Activated gamma-delta T cell treated with Interleukin-2 at 50 U/mL for 16 hours (primary cell): ENCODE data around the gene CUTC.
"Not testable (repeated sequence)": the region's sequence is repeated elsewhere in the genome, so short reads cannot be mapped to it uniquely, and the experiment has no call there.

ENCODE experiments used
- DNase-seq: peaks from one replicate; pipeline ENCODE4 v3.0.0-alpha.2; 2020

CUTC gene

GRCh38 chr10:99743841-99744240 lies 11.8 kb downstream of the CUTC start:
- DNase-seq, result no peak

- not testable (repeated sequence) for DNase-seq
Measured at GRCh38 chr10:99746166-99746565, 14.1 kb downstream of the CUTC start.

GRCh38 chr10:99748823-99749451 lies 16.9 kb downstream of the CUTC start:
- no peak for DNase-seq

GRCh38 chr10:99750641-99751040 lies 18.6 kb downstream of the CUTC start:
- DNase-seq, result no peak

GRCh38 chr10:99754670-99755069 lies 22.6 kb downstream of the CUTC start:
- DNase-seq, result no peak

- DNase-seq, result no peak
Measured at GRCh38 chr10:99756159-99756558, 24.1 kb downstream of the CUTC start.

- no peak for DNase-seq
Measured at GRCh38 chr10:99758211-99758891, 26.3 kb downstream of the CUTC start.

GRCh38 chr10:99760321-99760720 lies 28.3 kb downstream of the CUTC start:
- DNase-seq, result no peak

GRCh38 chr10:99761365-99761764 lies 29.3 kb downstream of the CUTC start:
- DNase-seq, result no peak

GRCh38 chr10:99765672-99766301 lies 33.8 kb downstream of the CUTC start:
- DNase-seq, result no peak

GRCh38 chr10:99766302-99766681 lies 34.3 kb downstream of the CUTC start:
- DNase-seq, result no peak

- no peak for DNase-seq
Measured at GRCh38 chr10:99767901-99768300, 35.9 kb downstream of the CUTC start.

GRCh38 chr10:99768556-99768955 lies 36.5 kb downstream of the CUTC start:
- no peak for DNase-seq

- no peak for DNase-seq
Measured at GRCh38 chr10:99769706-99770105, 37.7 kb downstream of the CUTC start.

GRCh38 chr10:99770408-99771045 lies 38.5 kb downstream of the CUTC start:
- no peak for DNase-seq

- no peak for DNase-seq
Measured at GRCh38 chr10:99775850-99776249, 43.8 kb downstream of the CUTC start.

- no peak for DNase-seq
Measured at GRCh38 chr10:99777918-99778714, 46.1 kb downstream of the CUTC start.

- no peak for DNase-seq
Measured at GRCh38 chr10:99779335-99779734, 47.3 kb downstream of the CUTC start.

- DNase-seq, result no peak
Measured at GRCh38 chr10:99781734-99782429, 49.8 kb downstream of the CUTC start.

GRCh38 chr10:99782447-99783286 lies 50.6 kb downstream of the CUTC start, which contains the start of gene ABCC2:
Gene ABCC2, plus strand, starts transcription at chr10:99782640. Its CDS starts 205 bp downstream, at chr10:99782845.
- DNase-seq, result no peak

- no peak for DNase-seq
Measured at GRCh38 chr10:99784016-99784726, 52.1 kb downstream of the CUTC start.
